HG03196 (cell line): ENCODE data around the gene ITGA6.

Experiments used
- ATAC-seq: cut with Tn5 transposase; IDR thresholded peaks from one replicate; pipeline ENCODE4 v1.9.1; 2021; ENCODE audit not compliant: unreplicated experiment

ITGA6 gene

DNA sequence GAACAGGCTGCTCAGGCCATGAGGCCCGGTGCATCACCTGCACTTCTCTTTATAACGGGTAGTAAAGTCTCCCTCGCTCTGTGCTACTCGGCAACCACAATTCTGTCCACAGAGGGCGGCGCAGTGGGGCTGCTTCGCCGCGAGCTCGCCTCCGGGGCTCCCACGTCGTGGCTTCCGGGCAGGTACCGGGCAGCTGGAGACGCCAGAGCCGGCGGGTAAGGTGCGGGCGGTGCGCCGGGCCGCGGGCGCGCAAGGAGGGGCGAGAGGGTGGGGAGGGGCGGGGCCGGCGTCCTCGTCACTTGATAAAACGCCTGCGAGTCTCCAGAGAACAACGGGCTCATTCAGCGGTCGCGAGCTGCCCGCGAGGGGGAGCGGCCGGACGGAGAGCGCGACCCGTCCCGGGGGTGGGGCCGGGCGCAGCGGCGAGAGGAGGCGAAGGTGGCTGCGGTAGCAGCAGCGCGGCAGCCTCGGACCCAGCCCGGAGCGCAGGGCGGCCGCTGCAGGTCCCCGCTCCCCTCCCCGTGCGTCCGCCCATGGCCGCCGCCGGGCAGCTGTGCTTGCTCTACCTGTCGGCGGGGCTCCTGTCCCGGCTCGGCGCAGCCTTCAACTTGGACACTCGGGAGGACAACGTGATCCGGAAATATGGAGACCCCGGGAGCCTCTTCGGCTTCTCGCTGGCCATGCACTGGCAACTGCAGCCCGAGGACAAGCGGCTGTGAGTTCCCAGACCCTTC, at the start of gene ITGA6:
TSS of gene ITGA6 (plus strand) at position 331 of the 734 bp plus-strand sequence.
- ATAC-seq = no peak

DNA sequence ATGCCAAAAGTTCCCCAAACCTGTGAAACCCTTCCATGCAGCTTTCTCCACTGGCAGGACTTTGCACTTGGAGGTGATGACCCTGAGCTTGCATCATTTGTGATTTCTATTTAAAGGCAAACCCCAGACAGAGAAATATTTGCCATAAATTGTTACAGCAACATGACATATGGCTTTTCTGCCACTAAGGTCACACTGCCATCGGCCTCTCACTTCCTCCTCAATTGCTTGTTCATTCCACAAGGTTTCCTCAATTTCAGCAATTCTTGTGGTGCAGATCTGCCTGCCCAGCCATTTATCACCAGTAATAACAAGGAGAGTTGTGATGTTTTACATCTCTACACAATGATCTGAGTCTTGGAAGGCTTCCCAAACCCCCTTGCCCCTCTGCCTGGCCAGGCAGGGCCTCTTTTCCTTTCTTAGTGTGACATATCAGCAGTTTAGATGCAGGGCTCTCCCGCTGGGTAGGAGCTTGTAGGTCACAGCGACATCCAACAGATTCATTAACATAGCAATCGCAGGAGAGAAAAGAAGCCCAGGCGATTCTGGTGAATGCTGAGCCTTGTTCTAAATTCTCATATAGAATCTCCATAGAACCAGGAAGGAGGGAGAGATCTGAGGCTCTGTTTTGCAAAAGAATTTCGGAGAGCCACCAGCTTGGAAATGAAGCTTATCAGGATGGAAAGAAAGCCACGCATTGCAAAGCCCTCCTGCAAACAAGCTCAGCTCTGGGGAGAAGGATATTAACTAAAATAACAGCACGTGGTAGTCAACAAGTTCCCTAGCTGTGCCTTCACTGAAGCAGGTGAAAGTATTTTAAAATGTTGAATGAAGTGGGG, 46.7 kb upstream of the ITGA6 start:
- no peak for ATAC-seq

DNA sequence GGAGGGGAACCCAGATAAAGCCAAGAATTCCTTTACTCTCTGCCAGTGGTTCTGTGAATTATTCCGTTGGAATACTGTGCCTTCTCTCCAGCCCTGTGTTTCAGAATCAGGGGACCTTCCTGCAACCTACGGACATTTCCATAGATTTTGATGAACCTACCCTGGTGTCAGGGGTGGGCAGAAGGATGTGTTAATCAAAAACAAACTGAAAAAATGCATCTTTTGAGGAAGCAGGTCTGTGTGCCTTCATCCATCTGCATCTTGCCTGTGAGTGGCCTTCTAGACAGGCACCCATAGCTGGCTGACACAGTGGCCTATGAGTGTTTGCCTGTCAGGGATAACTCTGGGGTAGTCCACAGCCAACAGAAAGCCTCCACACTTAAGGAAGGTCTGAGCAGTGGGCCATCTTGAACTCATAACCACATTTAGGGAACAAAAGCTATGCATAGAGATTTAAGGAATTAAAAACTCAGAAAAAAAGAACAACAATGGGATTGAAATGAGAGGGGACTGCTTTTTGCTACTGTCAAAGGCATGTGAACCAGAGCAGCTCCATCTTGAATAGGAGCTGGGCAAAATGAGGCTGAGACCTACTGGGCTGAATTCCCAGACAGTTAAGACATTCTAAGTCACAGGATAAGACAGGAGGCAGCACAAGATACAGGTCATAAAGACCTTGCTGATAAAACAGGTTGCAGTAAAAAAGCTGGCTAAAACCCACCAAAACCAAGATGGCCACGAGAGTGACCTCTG, 45.9 kb upstream of the ITGA6 start:
- ATAC-seq = no peak

DNA sequence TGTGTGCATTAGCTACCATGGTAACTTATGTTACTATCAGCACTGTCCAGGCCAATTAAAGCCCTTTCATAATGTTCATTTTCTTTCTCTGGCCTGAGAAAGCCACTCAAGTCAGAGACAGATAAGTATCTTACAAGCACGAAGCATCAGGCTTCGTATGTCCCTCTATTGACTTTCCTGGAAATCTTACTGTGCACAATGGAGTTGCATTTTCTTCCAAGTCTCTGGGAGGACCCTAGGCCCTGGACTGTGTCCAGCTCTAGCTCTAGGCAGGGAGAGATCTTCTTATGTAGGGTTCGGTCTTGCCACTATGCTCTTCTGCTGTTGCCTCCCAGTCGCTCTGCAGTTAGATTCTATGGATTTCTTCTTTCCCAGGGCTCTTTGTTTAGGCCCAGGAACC, 40.0 kb upstream of the ITGA6 start:
- no peak for ATAC-seq

DNA sequence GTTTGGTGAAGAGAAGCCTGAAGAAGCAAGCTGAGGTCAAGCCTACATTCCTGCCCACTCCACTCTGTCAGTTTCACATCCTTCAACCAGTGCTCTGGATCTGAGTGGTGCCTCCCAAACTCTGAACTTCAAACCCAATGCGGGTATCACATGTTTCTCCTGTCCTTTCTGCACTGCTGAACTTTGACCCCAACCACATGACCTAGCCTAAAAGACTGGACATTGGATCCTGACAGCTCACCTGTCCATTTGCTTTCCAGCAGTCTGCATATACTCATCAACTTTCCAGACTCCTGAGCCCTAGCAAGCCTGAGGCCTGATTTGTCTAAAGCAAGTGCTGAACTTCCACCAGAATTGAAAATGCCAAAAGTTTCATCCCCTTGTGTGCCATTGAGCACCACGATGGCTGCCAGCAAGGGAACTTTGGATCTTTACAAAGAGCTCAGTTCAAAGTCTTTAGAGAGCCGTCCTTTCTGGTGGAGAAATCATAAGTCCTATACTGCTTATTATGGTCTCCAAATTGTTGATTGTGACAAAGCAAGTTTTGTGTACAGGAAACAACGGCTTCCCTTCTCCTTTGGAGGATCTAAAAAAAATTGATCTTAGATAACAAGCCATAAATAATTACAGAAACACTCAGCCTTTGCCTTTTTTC, 37.6 kb upstream of the ITGA6 start:
- ATAC-seq = no peak

DNA sequence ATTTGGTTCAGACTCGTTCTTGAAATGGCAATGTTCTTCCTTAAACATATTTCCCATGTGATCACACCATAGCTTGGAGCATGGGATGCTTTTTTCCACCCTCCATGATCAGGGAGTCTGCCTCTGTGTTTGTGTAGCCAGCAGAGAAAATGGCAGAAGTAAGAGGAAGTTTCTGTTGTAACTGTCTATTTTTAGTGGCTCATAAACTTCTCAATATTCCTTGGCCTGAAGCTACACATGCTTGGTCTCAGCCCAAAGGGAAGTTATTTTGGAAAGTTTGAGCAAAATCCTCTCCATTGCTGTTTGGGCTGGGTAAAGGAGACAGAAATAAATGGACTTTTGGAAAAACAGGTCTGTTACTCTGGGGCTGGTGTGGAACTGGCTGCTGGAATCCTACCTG, 33.4 kb upstream of the ITGA6 start:
- ATAC-seq = no peak

DNA sequence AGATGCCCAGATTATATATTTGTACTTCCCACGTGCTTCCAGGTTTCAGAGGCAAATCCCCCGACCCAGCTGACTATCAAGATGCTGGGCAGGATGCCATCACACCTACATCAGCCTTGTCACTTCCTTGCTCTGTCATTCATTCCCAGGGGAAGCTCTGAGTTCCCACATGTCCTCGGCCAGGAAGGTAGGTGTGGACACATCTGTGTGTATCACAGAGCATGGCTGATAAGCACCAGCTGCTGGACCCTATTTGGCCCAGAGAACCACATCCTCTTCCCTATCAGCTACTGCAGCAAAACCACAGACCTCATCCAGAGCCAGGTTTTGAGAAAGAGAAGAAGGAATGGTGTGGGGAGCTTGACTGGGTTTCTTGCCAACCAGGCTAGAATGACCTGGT, 31.9 kb upstream of the ITGA6 start:
- ATAC-seq = no peak

DNA sequence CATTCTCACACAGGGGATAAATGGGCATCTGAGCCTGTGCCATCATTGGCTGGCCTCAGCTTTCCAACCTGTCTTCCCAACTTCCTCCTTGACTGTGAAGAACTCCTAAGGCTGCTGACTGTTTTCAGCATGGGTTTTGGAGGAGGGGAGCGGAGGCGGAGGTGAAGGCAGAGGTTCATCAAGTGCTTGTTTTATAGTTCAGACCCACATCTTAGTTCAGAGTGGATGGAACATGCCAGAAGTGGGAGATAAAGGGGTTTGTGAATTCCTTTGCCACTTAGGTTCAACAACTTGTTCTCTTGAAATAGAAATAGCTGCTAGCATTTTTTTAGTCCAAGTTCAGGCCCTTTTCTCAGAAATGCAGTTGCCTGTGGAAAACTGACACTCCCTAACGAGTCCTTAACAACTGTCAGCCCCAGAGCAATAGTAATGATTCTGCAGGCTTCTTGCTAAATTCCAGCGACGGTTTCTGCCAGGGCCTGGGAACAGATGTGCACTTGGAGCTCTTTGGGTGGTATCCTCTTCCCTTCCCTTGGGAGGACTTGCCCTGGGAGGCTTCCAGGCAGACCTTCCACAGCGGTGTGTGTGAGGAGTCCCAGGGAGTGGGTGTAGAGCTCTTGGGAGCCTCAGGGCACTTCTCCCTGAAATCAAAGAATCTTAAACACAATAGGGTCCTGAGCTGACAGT, 30.1 kb upstream of the ITGA6 start:
- no peak for ATAC-seq

DNA sequence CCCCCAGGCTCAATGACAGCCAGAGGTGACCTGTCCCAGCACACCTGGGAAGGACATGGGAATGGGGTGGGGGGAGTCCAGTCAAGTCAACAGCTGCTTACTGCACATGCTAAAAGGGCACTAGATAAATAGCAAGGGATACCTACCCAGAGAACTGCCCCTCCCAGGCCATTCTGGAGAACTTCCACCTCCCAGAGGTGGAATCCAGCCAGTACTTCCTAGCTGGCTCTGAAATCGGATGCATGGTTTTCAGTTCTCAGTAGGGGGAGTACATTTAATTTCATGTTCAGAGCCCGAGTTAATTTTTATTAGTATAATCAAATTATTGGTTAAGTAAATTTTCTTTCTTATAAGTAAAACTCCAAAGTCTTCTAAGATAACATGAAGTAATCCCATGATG, 28.9 kb upstream of the ITGA6 start:
- no peak for ATAC-seq

DNA sequence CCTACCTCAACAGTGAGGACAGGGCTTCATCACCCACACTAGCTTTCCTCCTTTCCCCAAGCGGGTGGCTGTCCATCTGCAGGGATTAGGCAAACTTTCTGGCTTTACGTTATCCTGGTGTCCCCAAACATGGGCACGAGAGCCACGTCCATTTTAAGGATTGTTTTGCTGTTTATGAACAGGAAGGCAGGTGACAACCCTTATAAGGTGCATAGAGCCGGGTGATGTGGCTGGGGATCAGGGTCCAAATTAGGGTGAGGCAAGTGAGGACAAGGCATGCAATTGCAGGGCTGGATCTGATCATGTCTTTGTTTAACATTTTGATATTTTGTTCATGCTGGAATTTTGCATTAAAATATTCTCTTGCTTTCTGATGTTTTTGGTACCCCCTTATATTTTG, 27.6 kb upstream of the ITGA6 start:
- no peak for ATAC-seq

DNA sequence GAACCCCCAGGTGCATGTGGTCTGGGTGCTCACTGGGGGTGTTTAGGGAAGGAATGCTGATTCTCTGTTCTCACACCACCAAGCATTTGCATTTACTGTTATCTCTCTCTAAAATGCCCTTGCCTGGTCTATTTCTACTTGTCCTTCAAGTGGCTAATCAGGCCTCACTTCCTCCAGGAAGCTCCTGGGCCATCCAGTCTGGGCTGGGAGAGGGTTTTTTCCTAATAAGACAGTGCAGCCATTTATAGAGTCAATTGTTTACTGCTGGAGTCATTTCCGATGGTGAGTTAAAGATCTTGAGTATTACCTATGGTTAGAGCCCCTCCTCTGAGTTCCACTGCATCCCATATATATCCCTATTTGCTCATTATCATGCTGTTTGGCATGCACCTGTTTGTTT, 25.2 kb upstream of the ITGA6 start:
- ATAC-seq = no peak

DNA sequence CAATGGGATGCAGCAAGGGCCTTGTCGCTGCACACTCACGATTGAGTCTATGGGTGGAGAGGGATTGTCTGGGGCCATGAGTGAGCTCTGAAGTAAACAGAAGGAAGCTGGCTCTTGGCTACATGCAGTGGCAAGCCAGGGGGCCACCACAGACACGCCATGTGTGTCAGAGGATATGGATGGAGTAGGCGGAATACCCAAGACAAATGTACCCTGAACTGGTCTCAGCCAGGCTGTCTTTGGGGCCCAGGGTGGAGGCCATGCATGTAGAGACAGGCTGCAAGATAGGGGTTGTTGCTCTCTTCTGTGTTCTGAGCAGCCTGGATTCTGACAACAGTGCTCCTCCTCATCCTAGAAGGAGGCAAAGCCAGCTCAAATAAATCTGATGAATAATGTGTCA, 24.0 kb upstream of the ITGA6 start:
- no peak for ATAC-seq

DNA sequence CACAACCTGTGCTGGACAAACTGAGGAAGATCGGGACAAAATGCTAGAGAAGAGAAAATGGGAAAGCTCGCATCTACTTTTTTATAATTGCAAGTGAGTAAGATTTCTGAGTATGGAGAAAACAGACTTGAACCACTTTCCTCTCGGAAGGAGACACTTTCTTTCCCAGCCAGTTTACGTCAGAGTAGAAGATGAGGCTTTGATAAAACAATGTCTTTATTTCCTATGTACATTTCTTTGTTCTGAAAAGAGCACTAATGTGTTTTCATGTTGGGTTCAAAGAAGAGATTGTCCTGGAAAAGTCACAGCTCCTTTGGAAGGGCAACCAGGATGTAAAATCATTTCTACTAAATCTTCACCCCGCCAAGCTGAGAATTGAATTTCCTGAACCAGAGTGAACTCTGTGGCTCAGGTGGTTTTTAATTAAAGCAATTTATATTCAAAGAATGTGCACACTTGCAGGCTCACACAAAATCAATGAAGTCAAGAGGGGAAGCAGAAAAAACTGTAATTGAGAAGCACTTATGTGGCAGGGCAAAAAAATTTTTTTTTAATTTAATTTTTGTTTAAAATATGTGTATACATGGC, 23.4 kb upstream of the ITGA6 start:
- ATAC-seq = no peak

DNA sequence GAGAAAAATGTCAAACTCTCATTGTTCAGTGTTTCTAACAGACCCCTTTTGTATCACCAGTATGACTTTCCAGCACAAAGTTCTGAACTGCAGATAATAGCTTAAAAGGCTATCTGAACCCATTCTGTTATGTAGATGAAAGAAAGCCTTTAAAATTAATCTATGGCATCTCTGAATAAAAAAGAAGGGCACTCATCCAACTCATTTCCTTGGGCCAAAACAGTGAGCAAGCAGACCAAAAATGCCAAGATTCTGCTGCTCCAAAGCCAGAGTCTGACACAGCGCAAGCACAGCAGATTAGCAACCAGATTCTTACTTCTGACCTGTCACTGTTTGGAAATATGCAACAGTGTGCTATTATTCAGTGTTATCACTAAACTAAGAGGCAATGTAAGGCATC, 22.6 kb upstream of the ITGA6 start:
- ATAC-seq = no peak

DNA sequence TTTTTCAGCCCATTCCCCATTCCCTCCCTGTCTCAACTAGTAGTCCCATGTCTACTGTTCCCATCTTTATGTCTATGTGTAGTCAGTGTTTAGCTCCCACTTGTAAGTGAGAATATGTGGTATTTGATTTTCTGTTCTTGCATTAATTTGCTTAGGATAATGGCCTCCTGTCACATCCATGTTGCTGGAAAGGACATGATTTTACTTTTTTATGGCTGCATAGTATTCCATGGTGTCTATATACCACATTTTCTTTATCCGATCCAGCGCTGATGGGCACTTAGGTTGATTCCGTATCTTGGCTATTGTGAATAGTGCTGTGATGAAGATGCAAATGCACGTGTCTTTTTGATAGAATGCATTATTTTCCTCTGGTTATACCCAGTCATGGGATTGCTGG, 21.7 kb upstream of the ITGA6 start:
- no peak for ATAC-seq

DNA sequence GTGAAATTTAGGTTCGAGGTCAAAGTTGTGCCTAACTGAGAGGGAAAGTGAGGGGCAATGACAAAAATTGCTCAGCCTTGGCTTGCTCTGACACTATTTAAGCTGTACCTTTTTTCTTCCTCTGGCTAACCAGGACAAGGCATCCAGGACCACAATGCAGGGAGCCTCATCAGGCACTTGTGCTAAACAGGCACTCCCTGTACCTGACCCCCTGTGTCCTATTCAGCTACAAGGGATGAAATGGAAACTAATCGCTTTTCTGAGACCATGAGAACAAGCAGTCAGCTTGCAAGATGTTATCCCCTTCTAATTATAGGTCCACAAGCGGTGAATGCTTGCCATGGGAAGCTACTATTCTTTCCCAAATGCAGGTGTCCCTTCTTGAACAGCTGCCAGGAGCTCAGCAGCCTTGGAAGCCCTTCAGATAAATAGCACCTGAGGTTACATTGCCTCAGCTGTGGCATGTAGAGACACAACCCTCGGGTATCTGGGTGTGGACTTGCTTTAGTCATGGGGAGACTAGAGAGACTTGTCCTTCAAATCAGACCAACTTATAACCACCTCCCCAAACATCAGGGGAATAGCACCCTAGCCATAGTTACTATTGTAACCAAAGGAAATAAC, 19.1 kb upstream of the ITGA6 start:
- no peak for ATAC-seq

DNA sequence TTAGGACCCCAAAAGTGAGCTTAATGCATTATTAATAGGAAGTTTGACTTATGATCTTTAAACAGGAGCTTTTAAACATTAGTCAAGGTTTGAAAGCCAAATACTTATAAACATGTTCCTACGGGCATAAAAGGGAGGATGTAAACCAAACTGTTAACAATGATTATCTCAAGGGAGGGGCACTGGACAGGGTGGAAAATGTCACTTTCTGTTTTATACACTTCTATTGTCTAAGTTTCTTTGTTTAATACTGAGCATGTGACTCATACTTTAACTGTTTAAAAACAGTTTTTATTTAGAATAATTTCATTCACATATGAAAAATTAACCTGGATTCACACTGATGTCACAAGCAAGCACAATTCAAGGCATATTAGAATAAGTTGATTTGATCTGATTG, 18.3 kb upstream of the ITGA6 start:
- ATAC-seq = no peak

DNA sequence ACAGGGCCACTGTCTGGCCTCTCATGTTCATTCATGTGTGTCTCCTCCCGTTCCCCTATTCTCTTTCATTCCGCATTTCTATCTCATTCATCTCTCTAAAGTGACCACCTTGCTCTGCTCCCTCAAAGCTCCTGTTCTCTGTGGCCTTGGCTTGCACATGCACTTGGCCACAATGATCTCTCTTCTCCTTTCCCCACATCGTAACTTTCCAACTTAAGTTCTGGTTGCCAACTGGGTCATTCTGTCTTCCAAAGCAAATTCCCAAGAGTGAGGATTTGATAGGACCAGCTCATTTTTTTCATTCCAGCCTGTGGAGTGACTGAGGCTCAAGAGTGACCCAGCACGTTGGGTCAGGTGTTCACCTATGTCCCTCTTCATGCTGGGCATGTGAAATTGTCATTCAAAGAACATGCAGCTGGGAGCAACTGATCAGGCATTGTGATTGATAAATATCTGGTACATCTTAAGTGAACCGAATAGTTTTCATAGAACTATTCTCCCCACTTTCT, 14.3 kb upstream of the ITGA6 start:
- ATAC-seq = no peak

DNA sequence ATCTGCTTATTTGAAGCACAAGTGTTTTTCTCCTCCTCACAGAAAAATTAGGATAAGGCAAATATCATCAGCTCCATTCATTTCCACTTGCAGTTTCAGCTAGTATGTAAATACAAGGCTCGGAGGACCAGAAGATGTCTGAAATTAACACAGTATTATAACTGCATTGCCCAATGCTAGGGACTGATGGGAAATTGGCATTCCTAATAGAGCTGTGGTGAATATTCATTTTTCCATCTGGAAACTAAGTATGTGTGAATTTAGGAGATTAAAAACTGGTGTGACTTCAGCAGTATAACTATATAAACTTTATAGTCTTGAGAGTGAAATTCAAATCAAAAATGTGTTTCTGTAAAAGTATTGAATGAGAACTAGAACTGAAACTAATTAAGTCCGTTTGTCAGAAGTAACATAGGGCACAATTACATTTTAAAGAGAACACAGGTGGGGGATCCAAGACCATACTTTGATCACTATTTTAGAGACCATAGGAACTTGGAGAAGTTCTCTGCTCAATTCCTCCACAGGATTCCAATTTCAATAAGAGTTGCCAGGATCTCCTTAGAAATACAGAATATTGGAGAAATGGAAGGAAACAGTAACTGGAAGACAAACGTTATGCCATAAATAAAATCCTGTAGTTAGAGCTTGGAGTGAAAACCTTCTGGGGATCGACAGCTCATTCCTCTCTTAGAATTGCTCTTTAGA, 12.1 kb upstream of the ITGA6 start:
- ATAC-seq = no peak
